A673 (cell line): ENCODE results near the gene ZNF277.

Source experiments
- CTCF ChIP-seq: fragments of 300-800, 200-600 bp; sonication (generic); conservative IDR thresholded peaks from 2 replicates; pipeline ENCODE4 v1.5.1; 2017; ENCODE audit warnings: low read depth, mild to moderate bottlenecking, antibody characterized with exemption, low read length, moderate library complexity, mixed read lengths
- EZH2 ChIP-seq: fragments of 200-600 bp; sonication (generic); IDR thresholded peaks from 2 replicates; pipeline ENCODE4 v1.6.1; 2017; ENCODE audit warnings: borderline replicate concordance, low read depth, mild to moderate bottlenecking, mixed read lengths, antibody characterized with exemption, low read length; ENCODE audit not compliant: poor library complexity, severe bottlenecking

DNA sequence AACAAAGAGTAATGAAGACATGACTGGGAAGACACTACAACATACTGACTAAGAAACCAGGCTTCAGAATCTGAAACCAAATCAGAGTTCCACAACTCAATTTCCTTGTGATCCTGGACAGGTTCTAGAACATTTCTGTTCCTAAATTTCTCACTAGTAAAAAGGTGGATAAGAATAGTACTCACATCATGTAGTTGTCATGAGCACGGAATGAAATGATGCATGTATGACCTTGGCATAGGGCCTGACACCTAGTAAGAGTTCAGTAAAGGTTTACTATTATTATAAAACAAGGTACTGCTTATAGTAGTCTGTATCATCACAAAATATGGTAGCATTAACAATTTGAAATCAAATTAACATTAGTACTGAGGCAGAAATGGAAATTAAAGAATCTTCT is 20.2 kb upstream of the ZNF277 start:
- TF ChIP-seq CTCF = no peak
- no peak for TF ChIP-seq EZH2
